Measurements from ENCODE around the gene GPBAR1. TPM values are rescaled to one million over a fixed set of nuclear protein-coding genes. Genes with fewer than 3 reads are reported as not detected.
A peak's percentile ranks its signal among the peaks of the same experiment; 100 is the strongest.

GPBAR1 gene
- total and polyA plus RNA-seq, 2 of the 8 experiments (the other 6 are each of a cell fraction or from before 2014, with no cell fraction given) = 0.32 to 0.59 TPM

GRCh38 chr2:218294430-218295022 is 33.7 kb downstream of the GPBAR1 start:
- peaks cover 5% of the 10 kb centered on the region; the same call in 1 of the 2 replicates for H3K23me2 ChIP-seq (ENCODE audit: low read depth, low read length)
- no peak overlapping the region for H2BK5ac ChIP-seq (ENCODE audit: low read depth, low read length)
- H3K27me3 ChIP-seq (replicated peaks in 1 of 4; ENCODE audit: control insufficient read depth in 3 of 4, extremely low read depth in 1 of 4, insufficient read depth in 3 of 4, low read length in 3 of 4) = no peaks in the 10 kb centered on the region
- H3K14ac ChIP-seq (ENCODE audit: insufficient read length) = no peak overlapping the region
- H2BK12ac ChIP-seq (ENCODE audit: low read depth, low read length) = no peak overlapping the region
- H3K27ac ChIP-seq (ENCODE audit: low read depth, low read length) = no peak overlapping the region
- WGBS, 2 experiments (ENCODE audit: extremely low coverage in 1 of 2, insufficient coverage in 1 of 2, insufficient read length in 1 of 2, insufficient replicate concordance in 2 of 2, low coverage in 1 of 2, low lambda C conversion rate in 2 of 2, missing lambda C conversion rate in 1 of 2) = 85% methylated on average over 5 of the region's 5 CpGs; no CpG with 5 or more reads in 1 of the 2 experiments
- no peak overlapping the region for H3K56ac ChIP-seq (replicated peaks; ENCODE audit: insufficient read length, low read depth, low read length)
- no peak overlapping the region for H3K18ac ChIP-seq (ENCODE audit: extremely low read depth, low read length)
- no peak overlapping the region for H2AK5ac ChIP-seq (ENCODE audit: low read depth, low read length)
- H2AFZ ChIP-seq (ENCODE audit: low read length) = no peak overlapping the region
- H4K91ac ChIP-seq (replicated peaks; ENCODE audit: insufficient read length, low read length) = no peak overlapping the region
- ChIA-PET POLR2A (ENCODE audit: partially characterized antibody) (interaction anchor here (1.0 kb wide), 1 partner anchor 86 kb away, joined by 3 read pairs; no protein-coding TSS in a partner anchor), CTCF (ENCODE audit: partially characterized antibody) (interaction anchor here (0.7 to 12.1 kb wide), 12 partner anchors 8 to 613 kb away, joined by 3 to 192 read pairs (median 4); partner anchors contain the start of gene CATIP)
- H3K36me3 ChIP-seq (ENCODE audit: control insufficient read depth in 2 of 4, insufficient read depth in 4 of 4, low read length in 3 of 4) = no peaks in the 10 kb centered on the region
- no peak overlapping the region for H4K8ac ChIP-seq (ENCODE audit: extremely low read depth, insufficient read depth, low read length)
- H3K9me3 ChIP-seq (ENCODE audit: insufficient read depth in 2 of 2, low read depth in 1 of 2, low read length in 1 of 2) = no peaks in the 10 kb centered on the region
- no peak overlapping the region for H4K5ac ChIP-seq (ENCODE audit: insufficient read length, low read depth, low read length)
- H3K23ac ChIP-seq (ENCODE audit: insufficient read length) = no peak overlapping the region
- no peak for FAIRE-seq
- H3K9ac ChIP-seq (replicated peaks in 1 of 4; ENCODE audit: extremely low read depth in 1 of 4, low read depth in 3 of 4, low read length in 3 of 4) = no peak overlapping the region
- H3K79me2 ChIP-seq (ENCODE audit: control insufficient read depth in 1 of 2, insufficient read depth in 2 of 2, low read length in 2 of 2) = no peaks in the 10 kb centered on the region
- H3K4ac ChIP-seq (replicated peaks; ENCODE audit: insufficient read length, low read depth, low read length) = no peak overlapping the region
- no peak overlapping the region for H3K4me3 ChIP-seq (ENCODE audit: extremely low read depth in 1 of 4, insufficient read depth in 2 of 4, low read depth in 3 of 4, low read length in 4 of 4)
- DNase-seq (ENCODE audit: low read depth in 1 of 2, low spot score in 2 of 2) = no peak
- no peak overlapping the region; a peak in 1 of 4 replicates for H3K4me2 ChIP-seq (ENCODE audit: insufficient read depth in 1 of 2, low read depth in 2 of 2, low read length in 2 of 2)
- H3K79me1 ChIP-seq (ENCODE audit: low read depth, low read length) = no peaks in the 10 kb centered on the region
- no peaks in the 10 kb centered on the region for H4K20me1 ChIP-seq (replicated peaks in 1 of 2; ENCODE audit: control insufficient read depth in 1 of 2, insufficient read depth in 2 of 2, low read length in 2 of 2)
- peaks cover 0 to 9% (median 4%) of the 10 kb centered on the region in 4 experiments; a peak in 6 of 7 replicates for H3K4me1 ChIP-seq (replicated peaks in 1 of 4; ENCODE audit: control insufficient read depth in 3 of 4, insufficient read depth in 4 of 4, low read length in 3 of 4)
- H2BK20ac ChIP-seq (ENCODE audit: low read length) = peak overlapping the region; percentile 62; the same call in 1 of the 2 replicates
- no peak overlapping the region for H2BK15ac ChIP-seq (ENCODE audit: low read length)
- H2BK120ac ChIP-seq (replicated peaks; ENCODE audit: low read depth, low read length) = no peak overlapping the region
- no peak for TF ChIP-seq KDM1A (IDR thresholded peaks at IDR 0.05; ENCODE audit: borderline replicate concordance, low read length)
- TF ChIP-seq CREB1 (IDR thresholded peaks at IDR 0.05) = no peak
- no peak for TF ChIP-seq MAFK (IDR thresholded peaks at IDR 0.05; ENCODE audit: low read depth, low read length)
- no peak for TF ChIP-seq CHD1 (IDR thresholded peaks at IDR 0.05; ENCODE audit: low read depth, low read length)
- TF ChIP-seq EGR1 (IDR thresholded peaks at IDR 0.05; ENCODE audit: borderline replicate concordance, low read depth, low read length) = no peak
- no peak for TF ChIP-seq POU5F1 (IDR thresholded peaks at IDR 0.05; ENCODE audit: low read depth, low read length)
- TF ChIP-seq CTBP2 (IDR thresholded peaks at IDR 0.05; ENCODE audit: borderline replicate concordance, insufficient read depth, insufficient read length, low read length) = no peak
- TF ChIP-seq TEAD4 (IDR thresholded peaks at IDR 0.05; ENCODE audit: low read depth, low read length) = no peak
- TF ChIP-seq BACH1 (IDR thresholded peaks at IDR 0.05; ENCODE audit: low read length) = no peak
- TF ChIP-seq, protein P1, sequence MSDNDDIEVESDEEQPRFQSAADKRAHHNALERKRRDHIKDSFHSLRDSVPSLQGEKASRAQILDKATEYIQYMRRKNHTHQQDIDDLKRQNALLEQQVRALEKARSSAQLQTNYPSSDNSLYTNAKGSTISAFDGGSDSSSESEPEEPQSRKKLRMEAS (IDR thresholded peaks at IDR 0.05) = no peak
- no peak for TF ChIP-seq YY1 (IDR thresholded peaks at IDR 0.05; ENCODE audit: low read depth, low read length)
- no peak for TF ChIP-seq USF2 (IDR thresholded peaks at IDR 0.05; ENCODE audit: low read length)
